Pons (tissue), 1 donor: ENCODE data around the gene CBARP.
A peak's percentile ranks its signal among the peaks of the same experiment; 100 is the strongest.
"Not testable (repeated sequence)": the region's sequence is repeated elsewhere in the genome, so short reads cannot be mapped to it uniquely, and the experiment has no call there.

Source experiments
- DNase-seq: peaks from one replicate; pipeline ENCODE4 v3.0.0-alpha.2; 2016; ENCODE audit warnings: low spot score

The CBARP gene

GRCh38 chr19:1252221-1252820 is 14.5 kb upstream of the CBARP start:
- DNase-seq, result peak; percentile 87

GRCh38 chr19:1251330-1252220 is 13.8 kb upstream of the CBARP start:
- DNase-seq, result peak; percentile 72

GRCh38 chr19:1250437-1251260 is 12.8 kb upstream of the CBARP start:
- peak; percentile 61 for DNase-seq

- no peak for DNase-seq
These were observed 12.2 kb upstream of the CBARP start for GRCh38 chr19:1249990-1250436.

- peak; percentile 96 for DNase-seq
These were observed 11.6 kb upstream of the CBARP start for GRCh38 chr19:1249298-1249989.

- DNase-seq, result peak; percentile 46
These were observed 11.0 kb upstream of the CBARP start for GRCh38 chr19:1248786-1249297.

- peak; percentile 62 for DNase-seq
These were observed 10.5 kb upstream of the CBARP start, which contains the start of gene MIDN for GRCh38 chr19:1248139-1248785. Gene MIDN (plus strand): TSS chr19:1248583. CDS start chr19:1250297, 1,714 bp downstream.

- no peak for DNase-seq
These were observed 9.9 kb upstream of the CBARP start for GRCh38 chr19:1247748-1248138.

- DNase-seq, result not testable (repeated sequence)
These were observed 8.7 kb upstream of the CBARP start for GRCh38 chr19:1246265-1247087.

- DNase-seq, result no peak
These were observed 7.9 kb upstream of the CBARP start for GRCh38 chr19:1245494-1246264.

- DNase-seq, result peak; percentile 30
These were observed 7.1 kb upstream of the CBARP start for GRCh38 chr19:1244693-1245451.

- DNase-seq, result peak; percentile 80
These were observed 6.2 kb upstream of the CBARP start for GRCh38 chr19:1243768-1244692.

- DNase-seq, result peak; percentile 82
These were observed 3.8 kb upstream of the CBARP start, which contains the start of gene ATP5F1D for GRCh38 chr19:1241417-1242095. Gene ATP5F1D (plus strand): TSS chr19:1241751. CDS start chr19:1241851, 100 bp downstream.

- DNase-seq, result no peak
These were observed 3.1 kb upstream of the CBARP start for GRCh38 chr19:1240925-1241324.

- DNase-seq, result peak; percentile 77
These were observed 2.3 kb upstream of the CBARP start for GRCh38 chr19:1239796-1240737.

- peak; percentile 20 for DNase-seq
These were observed 1.6 kb upstream of the CBARP start for GRCh38 chr19:1239420-1239795.
